HepG2 (cell line): Measurements from ENCODE around the gene CERS3. TPM values are rescaled to one million over a fixed set of nuclear protein-coding genes. Genes with fewer than 3 reads are reported as not detected.

Experiments used
- ATAC-seq: fragments of 200-7000 bp; cut with Tn5 transposase; 3 replicates; pipeline ENCODE4 v1.9.1; 2020; ENCODE audit warnings: mild to moderate bottlenecking, moderate library complexity
- BruUV-seq: library from RNA; stranded (reverse); fragments of 400-500 nt; replicated peaks from 2 replicates; lab custom pipeline; 2021; lab: Mats Ljungman, UMichigan
- CTCF ChIA-PET: fragments of 300-600 bp; formaldehyde crosslinking; extraction: SDS; loops from one replicate; lab custom pipeline; 2021; ENCODE audit warnings: low total read pairs, inconsistent platforms, low intra/inter-chr PET ratio; lab: Yijun Ruan, JAX
- POLR2A ChIA-PET: fragments of 350-600 bp; sonication (Branson Sonifier 250); formaldehyde crosslinking; loops from one replicate; lab custom pipeline; 2020; ENCODE audit warnings: antibody characterized with exemption, inconsistent platforms; lab: Yijun Ruan, JAX
- DNase-seq: peaks from one replicate; pipeline ENCODE4 v3.0.0-alpha.2; 2015; ENCODE audit warnings: low spot score
- FAIRE-seq: peaks from 3 replicates; lab custom pipeline; 2011; peaks lifted over from hg19 to GRCh38; lab: Jason Lieb, UNC
- H2AFZ ChIP-seq: one replicate; pipeline ENCODE4 v1.6.1; 2011; ENCODE audit warnings: low read length, inconsistent platforms
- H3K27ac ChIP-seq: fragments of 300-600 bp; 3 replicates; pipeline ENCODE4 v1.8.0; 2011; ENCODE audit warnings: mixed run types, mild to moderate bottlenecking, mixed read lengths, low read length, inconsistent platforms; ENCODE audit not compliant: insufficient read depth; ENCODE audit errors: extremely low read length
- H3K27me3 ChIP-seq, 2 experiments: fragments of 200-600 bp in 1 of 2; 2 replicates in 1 of 2; 3 replicates in 1 of 2; pipeline versions ENCODE4 v1.6.0 to v1.8.0; 2011; ENCODE audit warnings: low read length in 2 of 2, mild to moderate bottlenecking in 2 of 2, moderate library complexity in 2 of 2, inconsistent platforms in 1 of 2; ENCODE audit not compliant: insufficient read depth in 2 of 2, control insufficient read depth in 1 of 2
- H3K36me3 ChIP-seq, 2 experiments: fragments of 200-600 bp in 1 of 2; replicated peaks in 1 of 2; 2 replicates in 1 of 2; 3 replicates in 1 of 2; pipeline versions ENCODE4 v1.5.1 to v1.8.0; 2011; ENCODE audit warnings: low read length in 2 of 2, inconsistent platforms in 1 of 2; ENCODE audit not compliant: insufficient read depth in 2 of 2, control insufficient read depth in 1 of 2
- H3K4me1 ChIP-seq: 2 replicates; pipeline ENCODE4 v1.5.1; 2012; ENCODE audit warnings: low read length, inconsistent platforms; ENCODE audit not compliant: insufficient read depth
- H3K4me2 ChIP-seq: 2 replicates; pipeline ENCODE4 v1.6.0; 2011; ENCODE audit warnings: low read depth, low read length, inconsistent platforms
- H3K4me3 ChIP-seq, 3 experiments: fragments of 200-600 bp in 1 of 3; sonication (generic), shearing (Covaris generic) in 1 of 3; replicated peaks in 1 of 3; 2 replicates each; pipeline ENCODE4 v1.5.1; 2011 to 2016; ENCODE audit warnings: low read length in 3 of 3, inconsistent platforms in 2 of 3, low read depth in 2 of 3, mild to moderate bottlenecking in 2 of 3, control low read depth in 1 of 3, mixed read lengths in 1 of 3; ENCODE audit not compliant: insufficient read depth in 1 of 3
- H3K79me2 ChIP-seq: one replicate; pipeline ENCODE4 v1.6.1; 2011; ENCODE audit warnings: low read length, inconsistent platforms; ENCODE audit not compliant: insufficient read depth
- H3K9ac ChIP-seq: 2 replicates; pipeline ENCODE4 v1.6.0; 2011; ENCODE audit warnings: mild to moderate bottlenecking, low read depth, low read length, inconsistent platforms; ENCODE audit not compliant: insufficient read depth
- H3K9me3 ChIP-seq: 2 replicates; pipeline ENCODE4 v1.5.1; 2012; ENCODE audit warnings: mild to moderate bottlenecking, low read length
- H4K20me1 ChIP-seq: 2 replicates; pipeline ENCODE4 v1.6.0; 2011; ENCODE audit warnings: inconsistent platforms, mild to moderate bottlenecking, low read length, moderate library complexity; ENCODE audit not compliant: insufficient read depth
- ARHGAP35 ChIP-seq: sonication (generic); formaldehyde crosslinking; IDR thresholded peaks from 2 replicates; pipeline ENCODE4 v1.9.0; 2022; ENCODE audit warnings: mild to moderate bottlenecking, inconsistent platforms, moderate library complexity, missing genetic modification reagents, borderline replicate concordance
- ATF1 ChIP-seq: IDR thresholded peaks from 2 replicates; pipeline ENCODE4 v1.6.1; 2016; ENCODE audit warnings: mild to moderate bottlenecking, control low read depth
- EED ChIP-seq: sonication (generic); formaldehyde crosslinking; IDR thresholded peaks from 2 replicates; pipeline ENCODE4 v1.5.0; 2020; ENCODE audit warnings: mild to moderate bottlenecking, missing genetic modification reagents
- FOXA1 ChIP-seq, 2 experiments: fragments of 450-650 bp in 1 of 2; sonication (generic) in 1 of 2; formaldehyde crosslinking in 1 of 2; IDR thresholded peaks; 2 replicates each; pipeline versions ENCODE4 v1.4.0 to v1.6.1; 2016 to 2020; ENCODE audit warnings: missing genetic modification reagents in 1 of 2
- HOXD1 ChIP-seq: sonication (generic); formaldehyde crosslinking; IDR thresholded peaks from 2 replicates; pipeline ENCODE4 v1.5.0; 2020; ENCODE audit warnings: missing genetic modification reagents
- KDM6A ChIP-seq: IDR thresholded peaks from 2 replicates; pipeline ENCODE4 v1.6.1; 2016; ENCODE audit warnings: low read depth
- NFE2 ChIP-seq: sonication (generic); formaldehyde crosslinking; IDR thresholded peaks from 2 replicates; pipeline ENCODE4 v1.4.0; 2020; ENCODE audit warnings: missing genetic modification reagents
- NFIB ChIP-seq: sonication (generic); formaldehyde crosslinking; IDR thresholded peaks from 2 replicates; pipeline ENCODE4 v1.9.0; 2021; ENCODE audit warnings: missing genetic modification reagents, mild to moderate bottlenecking, borderline replicate concordance
- RAD51 ChIP-seq: fragments of 450-650 bp; IDR thresholded peaks from 2 replicates; pipeline ENCODE4 v1.6.1; 2016; ENCODE audit warnings: borderline replicate concordance
- SMYD3 ChIP-seq: sonication (generic); formaldehyde crosslinking; IDR thresholded peaks from 2 replicates; pipeline ENCODE4 v1.8.1; 2023; ENCODE audit warnings: mild to moderate bottlenecking, missing genetic modification reagents
- SNRNP70 ChIP-seq: fragments of 200-400 bp; formaldehyde crosslinking; IDR thresholded peaks from 2 replicates; pipeline ENCODE4 v1.6.1; 2017; ENCODE audit warnings: mild to moderate bottlenecking, low read depth, low read length, moderate library complexity
- TEAD2 ChIP-seq: sonication (generic); formaldehyde crosslinking; IDR thresholded peaks from 2 replicates; pipeline ENCODE4 v1.9.0; 2021; ENCODE audit warnings: missing genetic modification reagents
- ZMAT3 ChIP-seq: sonication (generic); formaldehyde crosslinking; conservative IDR thresholded peaks from 2 replicates; pipeline ENCODE4 v1.7.0; 2021; ENCODE audit warnings: missing genetic modification reagents
- ZNF20 ChIP-seq: sonication (generic); formaldehyde crosslinking; IDR thresholded peaks from 2 replicates; pipeline ENCODE4 v1.4.0; 2020; ENCODE audit warnings: mild to moderate bottlenecking, moderate library complexity, missing genetic modification reagents
- ZNF253 ChIP-seq: sonication (generic); formaldehyde crosslinking; IDR thresholded peaks from 2 replicates; pipeline ENCODE4 v1.8.0; 2022; ENCODE audit warnings: mild to moderate bottlenecking, missing genetic modification reagents, borderline replicate concordance
- ZNF441 ChIP-seq: sonication (generic); formaldehyde crosslinking; IDR thresholded peaks from 2 replicates; pipeline ENCODE4 v1.7.0; 2021; ENCODE audit warnings: missing genetic modification reagents, borderline replicate concordance
- WGBS: methylation state at CpG from one replicate; pipeline ENCODE4 v1.1.6; 2017; ENCODE audit warnings: low lambda C conversion rate; 5-methylcytosine and 5-hydroxymethylcytosine counted together
- in situ Hi-C: cut with HindIII; loops from 2 replicates; pipeline ENCODE4 v1.10.0; 2017; ENCODE audit warnings: low pct_unique_long_range_greater_than_20kb; ENCODE audit not compliant: extremely low pct_ligation_motif_present
- intact Hi-C: fragments of 100-400 bp; cut with micrococcal nuclease; formaldehyde crosslinking; loops from one replicate; pipeline ENCODE4 v1.10.0; 2022; ENCODE audit not compliant: unreplicated experiment
- polyA plus RNA-seq, 8 experiments: library from polyadenylated mRNA; depleted of rRNA in 3 of 8; stranded (reverse) in 7 of 8; unstranded in 1 of 8; fragments of >200 nt; fragmentation: Illumina TruSeq in 4 of 8; extraction: Trizol in 4 of 8; gene quantifications; 2 replicates each; pipeline versions ENCODE4 v1.2.1 to v1.2.3, GENCODE V29; 2011 to 2016; ENCODE audit warnings: low read depth in 4 of 8, missing spikeins in 1 of 8, mixed read lengths in 1 of 8; ENCODE audit not compliant: insufficient read depth in 1 of 8
- total RNA-seq, 5 experiments: library from RNA; depleted of rRNA; stranded (reverse); fragments of >200 nt; fragmentation: Illumina TruSeq; extraction: Trizol; gene quantifications; 2 replicates each; pipeline ENCODE4 v1.2.3, GENCODE V29; 2016; ENCODE audit warnings: low read depth in 1 of 5
- TF ChIP-seq, protein P1 (sequence below): sonication (generic); formaldehyde crosslinking; IDR thresholded peaks from 2 replicates; pipeline ENCODE4 v1.4.0; 2020; ENCODE audit warnings: missing genetic modification reagents
- TF ChIP-seq, protein P2 (sequence below): sonication (generic); formaldehyde crosslinking; IDR thresholded peaks from 2 replicates; pipeline ENCODE4 v1.5.0; 2020; ENCODE audit warnings: mild to moderate bottlenecking, missing genetic modification reagents

CERS3 gene
- total and polyA plus RNA-seq, 2 of the 13 experiments (the other 11 are each of a cell fraction or from before 2014, with no cell fraction given): not detected

DNA sequence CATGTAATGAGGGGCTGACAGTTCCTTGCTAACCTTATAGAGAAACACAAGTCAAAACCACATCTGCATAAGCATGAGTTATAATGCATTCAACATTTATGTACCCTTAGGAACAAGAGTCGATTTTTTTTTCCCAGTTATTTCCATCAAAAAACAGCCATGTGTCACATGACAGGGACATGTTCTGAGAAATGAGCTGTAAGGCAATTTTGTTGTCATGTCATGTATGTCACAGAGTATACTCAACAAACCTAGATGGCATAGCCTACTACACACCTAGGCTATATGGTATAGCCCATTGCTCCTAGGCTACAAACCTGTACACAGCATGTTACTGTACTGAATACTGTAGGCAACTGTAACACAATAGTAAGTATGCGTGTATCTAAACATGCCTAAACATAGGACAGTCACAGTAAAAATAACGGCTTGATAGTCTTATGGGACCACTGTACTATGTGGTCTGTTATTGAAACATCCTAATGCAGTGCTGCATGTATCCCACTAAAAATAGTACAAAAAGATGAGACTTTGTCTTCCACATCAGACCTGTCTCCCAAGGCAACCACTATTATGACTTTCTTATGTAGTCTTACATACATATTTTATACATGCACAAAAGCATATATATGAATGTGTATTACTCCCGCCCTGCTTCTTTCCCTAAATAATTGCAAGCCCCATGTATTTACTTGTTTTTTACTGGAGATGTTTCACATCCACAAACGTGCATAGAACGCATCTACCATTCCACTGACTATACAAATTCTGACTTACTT lies 38.3 kb upstream of the CERS3 start:
- POLR2A ChIA-PET: no interaction called here
- intact Hi-C loops (no loop called here), in situ Hi-C loops (no loop called here)
- TF ChIP-seq TEAD2 (CRISPR knock-in tag): no peak
- no peak for TF ChIP-seq KDM6A (CRISPR knock-in tag)
- no peak for TF ChIP-seq RAD51
- TF ChIP-seq EED (CRISPR knock-in tag): no peak
- no peak for TF ChIP-seq ZMAT3 (CRISPR knock-in tag)
- no peak for TF ChIP-seq SNRNP70
- TF ChIP-seq ATF1 (CRISPR knock-in tag): no peak
- TF ChIP-seq NFIB (CRISPR knock-in tag): no peak
- no peak for TF ChIP-seq SMYD3 (CRISPR knock-in tag)
- TF ChIP-seq, protein P1, sequence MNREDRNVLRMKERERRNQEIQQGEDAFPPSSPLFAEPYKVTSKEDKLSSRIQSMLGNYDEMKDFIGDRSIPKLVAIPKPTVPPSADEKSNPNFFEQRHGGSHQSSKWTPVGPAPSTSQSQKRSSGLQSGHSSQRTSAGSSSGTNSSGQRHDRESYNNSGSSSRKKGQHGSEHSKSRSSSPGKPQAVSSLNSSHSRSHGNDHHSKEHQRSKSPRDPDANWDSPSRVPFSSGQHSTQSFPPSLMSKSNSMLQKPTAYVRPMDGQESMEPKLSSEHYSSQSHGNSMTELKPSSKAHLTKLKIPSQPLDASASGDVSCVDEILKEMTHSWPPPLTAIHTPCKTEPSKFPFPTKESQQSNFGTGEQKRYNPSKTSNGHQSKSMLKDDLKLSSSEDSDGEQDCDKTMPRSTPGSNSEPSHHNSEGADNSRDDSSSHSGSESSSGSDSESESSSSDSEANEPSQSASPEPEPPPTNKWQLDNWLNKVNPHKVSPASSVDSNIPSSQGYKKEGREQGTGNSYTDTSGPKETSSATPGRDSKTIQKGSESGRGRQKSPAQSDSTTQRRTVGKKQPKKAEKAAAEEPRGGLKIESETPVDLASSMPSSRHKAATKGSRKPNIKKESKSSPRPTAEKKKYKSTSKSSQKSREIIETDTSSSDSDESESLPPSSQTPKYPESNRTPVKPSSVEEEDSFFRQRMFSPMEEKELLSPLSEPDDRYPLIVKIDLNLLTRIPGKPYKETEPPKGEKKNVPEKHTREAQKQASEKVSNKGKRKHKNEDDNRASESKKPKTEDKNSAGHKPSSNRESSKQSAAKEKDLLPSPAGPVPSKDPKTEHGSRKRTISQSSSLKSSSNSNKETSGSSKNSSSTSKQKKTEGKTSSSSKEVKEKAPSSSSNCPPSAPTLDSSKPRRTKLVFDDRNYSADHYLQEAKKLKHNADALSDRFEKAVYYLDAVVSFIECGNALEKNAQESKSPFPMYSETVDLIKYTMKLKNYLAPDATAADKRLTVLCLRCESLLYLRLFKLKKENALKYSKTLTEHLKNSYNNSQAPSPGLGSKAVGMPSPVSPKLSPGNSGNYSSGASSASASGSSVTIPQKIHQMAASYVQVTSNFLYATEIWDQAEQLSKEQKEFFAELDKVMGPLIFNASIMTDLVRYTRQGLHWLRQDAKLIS (CRISPR knock-in tag): no peak
- TF ChIP-seq ZNF441 (CRISPR knock-in tag): no peak
- no peak for TF ChIP-seq NFE2 (CRISPR knock-in tag)
- TF ChIP-seq FOXA1 (IDR thresholded peaks at IDR 0.05): no peak
- TF ChIP-seq FOXA1 (CRISPR knock-in tag; IDR thresholded peaks at IDR 0.05): no peak
- TF ChIP-seq ARHGAP35 (CRISPR knock-in tag): no peak
- TF ChIP-seq HOXD1 (CRISPR knock-in tag): no peak
- TF ChIP-seq, protein P2, sequence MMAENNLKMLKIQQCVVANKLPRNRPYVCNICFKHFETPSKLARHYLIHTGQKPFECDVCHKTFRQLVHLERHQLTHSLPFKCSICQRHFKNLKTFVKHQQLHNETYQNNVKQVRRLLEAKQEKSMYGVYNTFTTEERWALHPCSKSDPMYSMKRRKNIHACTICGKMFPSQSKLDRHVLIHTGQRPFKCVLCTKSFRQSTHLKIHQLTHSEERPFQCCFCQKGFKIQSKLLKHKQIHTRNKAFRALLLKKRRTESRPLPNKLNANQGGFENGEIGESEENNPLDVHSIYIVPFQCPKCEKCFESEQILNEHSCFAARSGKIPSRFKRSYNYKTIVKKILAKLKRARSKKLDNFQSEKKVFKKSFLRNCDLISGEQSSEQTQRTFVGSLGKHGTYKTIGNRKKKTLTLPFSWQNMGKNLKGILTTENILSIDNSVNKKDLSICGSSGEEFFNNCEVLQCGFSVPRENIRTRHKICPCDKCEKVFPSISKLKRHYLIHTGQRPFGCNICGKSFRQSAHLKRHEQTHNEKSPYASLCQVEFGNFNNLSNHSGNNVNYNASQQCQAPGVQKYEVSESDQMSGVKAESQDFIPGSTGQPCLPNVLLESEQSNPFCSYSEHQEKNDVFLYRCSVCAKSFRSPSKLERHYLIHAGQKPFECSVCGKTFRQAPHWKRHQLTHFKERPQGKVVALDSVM (CRISPR knock-in tag): no peak
- no peak for TF ChIP-seq ZNF20 (CRISPR knock-in tag)
- TF ChIP-seq ZNF253 (CRISPR knock-in tag): no peak
- BruUV-seq: no TSS peak
- peaks cover 0 to 21% of the 10 kb centered on the region in 2 experiments; a peak in 2 of 5 replicates for H3K36me3 ChIP-seq
- no peaks in the 10 kb centered on the region for H3K79me2 ChIP-seq
- H3K9me3 ChIP-seq: no peaks in the 10 kb centered on the region
- H3K9ac ChIP-seq: no peak overlapping the region
- H4K20me1 ChIP-seq: no peaks in the 10 kb centered on the region
- CTCF ChIA-PET: no interaction called here
- no peak for ATAC-seq
- WGBS: 86% methylated on average over 6 of the region's 6 CpGs
- H3K4me1 ChIP-seq: peaks cover 5% of the 10 kb centered on the region
- no peak overlapping the region for H3K4me2 ChIP-seq
- no peak for DNase-seq
- H3K27ac ChIP-seq: no peak overlapping the region
- no peak for FAIRE-seq
- H3K4me3 ChIP-seq: no peak overlapping the region
- H3K27me3 ChIP-seq: no peaks in the 10 kb centered on the region
- no peak overlapping the region for H2AFZ ChIP-seq
